Measurements from ENCODE around the gene DNAJC21.

GRCh38 chr5:34919077-34919476 is 10.3 kb upstream of the DNAJC21 start:
- TF ChIP-seq, protein P1, sequence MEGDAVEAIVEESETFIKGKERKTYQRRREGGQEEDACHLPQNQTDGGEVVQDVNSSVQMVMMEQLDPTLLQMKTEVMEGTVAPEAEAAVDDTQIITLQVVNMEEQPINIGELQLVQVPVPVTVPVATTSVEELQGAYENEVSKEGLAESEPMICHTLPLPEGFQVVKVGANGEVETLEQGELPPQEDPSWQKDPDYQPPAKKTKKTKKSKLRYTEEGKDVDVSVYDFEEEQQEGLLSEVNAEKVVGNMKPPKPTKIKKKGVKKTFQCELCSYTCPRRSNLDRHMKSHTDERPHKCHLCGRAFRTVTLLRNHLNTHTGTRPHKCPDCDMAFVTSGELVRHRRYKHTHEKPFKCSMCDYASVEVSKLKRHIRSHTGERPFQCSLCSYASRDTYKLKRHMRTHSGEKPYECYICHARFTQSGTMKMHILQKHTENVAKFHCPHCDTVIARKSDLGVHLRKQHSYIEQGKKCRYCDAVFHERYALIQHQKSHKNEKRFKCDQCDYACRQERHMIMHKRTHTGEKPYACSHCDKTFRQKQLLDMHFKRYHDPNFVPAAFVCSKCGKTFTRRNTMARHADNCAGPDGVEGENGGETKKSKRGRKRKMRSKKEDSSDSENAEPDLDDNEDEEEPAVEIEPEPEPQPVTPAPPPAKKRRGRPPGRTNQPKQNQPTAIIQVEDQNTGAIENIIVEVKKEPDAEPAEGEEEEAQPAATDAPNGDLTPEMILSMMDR (conservative IDR thresholded peaks at IDR 0.05; ENCODE audit: low read depth in 2 of 2): peak; percentile 38 to 39
- TF ChIP-seq EZH2 (IDR thresholded peaks at IDR 0.05; ENCODE audit: low read depth, unreplicated experiment): no peak
- no peak for TF ChIP-seq POLR2AphosphoS5 (IDR thresholded peaks at IDR 0.05; ENCODE audit: low read depth)
- no peak for TF ChIP-seq REST (IDR thresholded peaks at IDR 0.05; ENCODE audit: unreplicated experiment)
- TF ChIP-seq ZNF114 (CRISPR knock-in tag; IDR thresholded peaks at IDR 0.05): no peak
- TF ChIP-seq JUNB (IDR thresholded peaks at IDR 0.05; ENCODE audit: unreplicated experiment): no peak
- TF ChIP-seq CREB1 (CRISPR knock-in tag; IDR thresholded peaks at IDR 0.05; ENCODE audit: low read depth): no peak
- TF ChIP-seq EZH2phosphoT487 (IDR thresholded peaks at IDR 0.05; ENCODE audit: unreplicated experiment): no peak
- TF ChIP-seq STAT1 (IDR thresholded peaks at IDR 0.05; ENCODE audit: unreplicated experiment): no peak
- TF ChIP-seq NANOG (IDR thresholded peaks at IDR 0.05; ENCODE audit: borderline replicate concordance): no peak
- TF ChIP-seq ZNF331 (CRISPR knock-in tag; IDR thresholded peaks at IDR 0.05; ENCODE audit: low read depth): no peak

All from GM23338 (cell line).